Limb (tissue), 2 donors: Measurements from ENCODE around the gene RBKS.

ENCODE experiments used
- DNase-seq, 2 donors: peaks; one replicate each; pipeline ENCODE4 v3.0.0-alpha.2; 2016; ENCODE audit errors: extremely low spot score in 2 of 2

Gene RBKS

DNA sequence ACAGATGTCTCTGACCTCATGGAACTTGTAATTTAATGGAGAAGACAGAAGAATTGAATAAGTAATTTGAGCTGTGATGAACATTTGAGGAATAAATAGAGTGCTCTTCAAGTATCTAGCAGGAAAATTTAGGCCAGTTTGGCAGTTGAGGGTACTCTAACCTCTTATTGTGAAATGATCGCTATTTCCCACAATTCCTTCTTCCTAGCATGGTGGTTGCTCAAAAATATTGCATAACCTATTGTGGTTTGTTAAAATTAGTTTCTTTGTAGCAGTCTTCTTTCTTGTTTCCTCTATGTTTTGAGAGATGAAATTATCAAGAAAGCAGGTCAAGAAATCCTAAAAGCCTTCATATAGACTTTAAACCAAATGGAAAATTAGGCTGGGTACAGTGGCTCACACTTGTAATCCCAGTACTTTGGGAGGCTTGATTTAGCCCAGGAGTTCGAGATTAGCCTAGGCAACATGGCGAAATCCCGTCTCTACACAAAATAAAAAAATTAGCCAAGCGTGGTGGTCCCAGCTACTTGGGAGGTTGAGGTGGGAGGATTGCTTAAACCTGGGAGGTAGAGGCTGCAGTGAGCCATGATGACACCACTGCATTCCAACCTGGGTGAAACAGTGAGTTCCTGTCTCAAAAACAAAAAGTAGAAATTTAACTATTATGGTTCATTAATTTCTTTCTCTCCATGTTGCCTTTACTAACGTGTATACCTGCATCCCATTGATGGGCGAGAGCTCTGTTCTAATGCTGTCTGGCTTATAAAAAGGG is 58.7 kb downstream of the RBKS start:
- no peak for DNase-seq

DNA sequence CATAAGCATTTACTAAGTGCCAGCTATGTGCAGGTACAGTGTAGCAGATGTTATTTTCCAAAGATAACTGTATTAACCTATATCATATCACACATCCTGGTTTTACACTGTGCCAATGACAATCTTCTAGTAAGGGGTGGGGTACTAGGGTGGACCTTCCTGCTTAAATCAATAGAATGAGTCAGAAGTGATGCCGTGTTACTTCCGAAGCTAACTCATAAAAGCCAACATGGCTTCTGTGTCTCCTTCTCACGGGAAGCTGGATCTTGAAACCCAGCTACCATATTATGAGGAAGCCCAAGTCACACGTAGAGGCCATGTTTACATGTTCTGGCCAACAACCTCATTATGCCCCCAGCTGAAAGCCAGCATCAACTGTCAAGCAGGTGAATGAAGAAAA is 59.5 kb downstream of the RBKS start:
- DNase-seq, result no peak

DNA sequence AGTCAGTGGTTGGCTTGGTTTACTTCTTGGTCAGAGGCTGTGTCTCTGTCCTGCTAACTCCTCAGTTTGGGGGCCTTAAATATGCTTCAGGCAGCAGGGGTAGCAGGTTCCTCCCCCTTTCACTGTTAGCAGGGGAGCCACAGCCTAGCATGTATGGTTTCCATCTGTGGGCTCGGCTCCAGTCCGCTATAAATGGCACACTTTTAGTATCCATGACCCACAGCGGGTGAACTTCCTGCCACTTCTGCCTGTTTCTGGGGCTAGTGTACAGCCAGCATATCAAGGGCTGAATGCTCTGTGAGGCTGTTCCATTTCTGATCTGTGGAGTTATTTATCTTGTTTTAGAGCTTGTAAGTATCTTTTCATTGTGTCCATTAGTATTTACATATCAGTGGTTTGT is 60.4 kb downstream of the RBKS start:
- no peak for DNase-seq

DNA sequence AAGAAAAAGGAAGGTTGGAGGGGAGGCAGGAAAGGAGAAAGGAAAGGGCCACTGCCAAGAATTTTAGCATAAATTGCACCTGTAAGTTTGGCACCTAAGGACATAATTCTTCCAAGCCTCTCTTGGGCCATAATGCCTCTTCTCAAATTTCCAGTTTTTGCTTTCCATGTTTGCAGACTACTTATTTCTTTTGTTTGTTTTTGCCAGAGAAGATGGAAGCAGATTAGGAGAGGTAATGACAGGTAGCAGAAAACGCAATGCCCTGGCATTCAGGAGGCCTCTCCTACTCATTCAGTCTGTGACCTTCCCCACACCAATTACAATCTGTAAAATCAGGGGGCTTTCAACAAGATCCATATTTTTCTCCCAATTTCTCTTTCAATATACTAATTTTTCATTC is 61.9 kb downstream of the RBKS start:
- no peak for DNase-seq

DNA sequence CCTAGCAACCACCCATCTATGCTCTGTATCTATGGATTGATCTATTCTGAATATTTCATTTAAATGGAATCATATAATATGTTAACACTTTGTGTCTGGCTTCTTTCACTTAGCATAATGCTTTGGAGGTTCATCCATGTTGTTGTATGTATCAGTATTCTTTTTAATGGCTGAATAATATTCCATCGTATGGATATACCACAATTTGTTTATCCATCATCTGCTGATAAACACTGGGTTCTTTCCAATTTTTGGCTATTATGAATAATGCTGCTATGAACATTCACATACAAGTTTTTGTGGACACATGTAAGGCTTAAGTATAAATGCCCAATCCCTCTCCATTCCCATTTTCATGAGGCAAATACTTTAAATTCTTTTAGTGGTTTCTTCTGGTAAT is 65.8 kb downstream of the RBKS start:
- DNase-seq, result no peak

DNA sequence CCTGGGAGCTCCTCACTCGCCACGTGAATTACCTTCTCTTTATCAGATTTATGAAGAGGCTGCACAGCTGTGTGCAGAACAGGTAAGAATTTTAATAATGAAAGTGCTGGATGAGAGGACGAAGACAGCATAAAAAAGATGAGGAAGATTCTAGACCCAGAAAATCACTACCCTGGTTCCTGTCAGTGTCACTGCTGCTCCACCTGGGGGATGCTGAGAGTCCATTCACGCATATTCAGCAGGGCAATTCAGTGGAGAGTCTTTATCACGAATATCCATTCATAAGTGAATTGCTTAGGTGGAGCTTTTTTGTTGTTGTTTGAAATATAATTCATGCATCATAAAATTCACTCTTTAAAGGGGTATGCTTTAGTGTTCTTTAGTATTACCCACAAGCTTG is 66.6 kb downstream of the RBKS start:
- no peak for DNase-seq

DNA sequence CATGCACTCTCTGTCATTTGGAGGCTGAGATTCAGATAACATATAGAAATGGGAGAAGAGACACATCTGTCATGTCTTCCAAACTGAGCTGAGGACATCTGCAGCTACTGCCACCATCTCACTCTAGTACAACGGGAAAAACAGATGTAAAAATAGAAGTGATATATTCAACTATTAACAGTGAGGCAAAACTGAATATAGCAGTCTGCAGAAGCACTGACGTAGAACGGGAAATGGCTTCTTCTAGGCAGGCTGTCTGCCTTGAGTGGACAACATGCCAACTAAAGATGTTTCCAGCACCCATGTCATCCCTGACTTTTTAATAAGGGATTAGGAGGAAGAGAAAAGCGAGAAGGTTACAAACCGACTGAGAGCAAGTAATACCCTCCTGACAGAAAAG is 67.1 kb downstream of the RBKS start:
- no peak for DNase-seq

DNA sequence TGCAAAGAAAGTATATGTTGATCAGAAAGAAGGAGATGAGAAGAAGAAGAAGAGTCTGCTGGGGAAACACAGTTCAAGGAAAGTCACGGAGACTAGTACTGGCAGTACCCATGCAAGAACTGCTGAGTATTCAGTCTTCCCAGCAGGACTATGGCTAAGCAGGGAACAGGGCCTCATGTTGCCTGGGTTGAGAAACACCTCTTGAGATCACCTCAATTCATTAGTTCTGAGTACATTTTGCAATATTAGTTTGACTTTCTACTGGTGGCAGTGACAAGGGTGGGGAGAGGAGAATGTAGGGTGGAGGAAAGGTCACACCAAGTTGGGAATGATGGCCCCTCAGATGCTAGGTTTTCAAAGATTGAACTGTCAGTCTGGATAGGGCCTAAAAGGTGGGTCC is 68.1 kb downstream of the RBKS start:
- DNase-seq, result no peak

DNA sequence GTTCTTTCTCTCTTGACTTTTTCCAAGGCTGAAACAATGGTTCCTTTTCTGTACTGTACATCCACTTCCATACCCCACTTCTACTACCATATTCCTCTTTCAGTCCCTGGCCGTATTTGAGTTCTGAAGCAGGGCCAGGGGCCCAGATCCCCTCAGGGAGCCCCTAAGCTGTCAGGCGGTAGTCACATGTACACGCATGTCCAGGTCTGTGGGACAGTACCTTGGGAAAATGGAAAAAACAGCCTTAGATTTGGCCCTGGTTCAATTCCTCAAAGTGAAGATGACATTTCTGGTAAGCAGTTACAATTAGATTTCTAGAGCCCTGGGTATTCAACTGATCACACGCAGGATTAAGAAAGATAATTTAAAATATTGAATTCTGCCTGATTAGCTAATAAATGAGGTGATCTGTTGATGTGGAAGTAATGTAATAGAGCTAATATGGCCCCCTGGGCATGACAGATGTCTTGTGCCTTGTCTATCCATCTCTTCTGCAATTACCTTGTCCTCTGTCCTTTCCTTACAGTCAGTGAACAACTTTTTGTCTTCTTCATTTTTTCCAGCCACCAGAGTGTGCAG is 74.2 kb downstream of the RBKS start:
- DNase-seq, result no peak

DNA sequence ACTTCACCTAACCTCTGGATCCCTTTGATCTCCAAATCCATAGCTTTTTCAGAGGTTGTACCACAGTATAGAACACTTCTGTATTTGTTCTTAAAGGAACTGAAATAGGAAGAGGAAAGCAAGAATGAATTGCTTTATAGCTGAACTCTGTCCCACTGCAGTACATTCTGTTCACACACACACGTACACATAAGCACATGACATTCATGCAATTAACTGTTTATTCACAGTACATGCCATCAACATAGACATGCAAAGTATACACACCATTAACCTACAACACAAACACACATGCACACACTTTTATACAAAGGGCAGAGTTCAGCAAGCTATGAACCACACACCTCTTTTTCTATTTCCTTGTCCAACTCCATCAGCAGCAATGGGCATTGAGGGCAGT is 75.4 kb downstream of the RBKS start:
- DNase-seq, result no peak

DNA sequence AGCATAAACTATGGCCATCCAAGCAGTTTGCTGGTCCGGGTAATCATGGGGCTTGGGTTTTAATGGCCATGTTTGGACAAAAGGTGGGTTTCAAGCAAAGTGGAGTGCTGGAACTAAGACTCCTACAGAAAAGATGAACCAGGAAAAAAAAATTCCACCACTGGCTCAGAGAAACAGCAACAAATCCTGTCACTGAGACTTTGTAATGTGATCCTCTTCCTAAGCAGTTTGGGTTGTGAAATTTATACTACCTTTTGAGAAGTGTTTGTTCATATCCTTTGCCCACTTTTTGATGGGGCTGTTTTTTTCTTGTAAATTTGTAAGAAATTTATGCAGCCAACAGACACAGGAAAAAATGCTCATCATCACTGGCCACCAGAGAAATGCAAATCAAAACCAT is 78.4 kb downstream of the RBKS start:
- no peak for DNase-seq

DNA sequence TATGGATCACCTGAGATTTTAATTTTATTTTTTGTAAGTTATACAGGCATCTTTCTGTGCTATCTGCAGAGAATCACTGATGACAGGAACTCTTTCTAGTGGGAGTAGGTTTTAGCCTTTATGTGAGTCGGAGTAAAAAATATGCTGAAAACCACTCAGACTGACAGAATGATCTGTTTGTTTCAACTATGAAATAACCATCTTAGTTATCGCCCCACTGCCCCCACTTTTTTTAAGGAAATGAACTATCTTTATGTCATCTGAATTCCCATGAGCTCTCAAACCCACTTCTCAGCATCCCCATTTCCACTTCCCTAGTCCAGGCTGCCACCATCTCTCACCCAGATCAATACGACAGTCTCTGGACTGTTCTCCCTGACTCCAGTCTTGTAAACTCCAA is 79.7 kb downstream of the RBKS start:
- DNase-seq, result no peak

DNA sequence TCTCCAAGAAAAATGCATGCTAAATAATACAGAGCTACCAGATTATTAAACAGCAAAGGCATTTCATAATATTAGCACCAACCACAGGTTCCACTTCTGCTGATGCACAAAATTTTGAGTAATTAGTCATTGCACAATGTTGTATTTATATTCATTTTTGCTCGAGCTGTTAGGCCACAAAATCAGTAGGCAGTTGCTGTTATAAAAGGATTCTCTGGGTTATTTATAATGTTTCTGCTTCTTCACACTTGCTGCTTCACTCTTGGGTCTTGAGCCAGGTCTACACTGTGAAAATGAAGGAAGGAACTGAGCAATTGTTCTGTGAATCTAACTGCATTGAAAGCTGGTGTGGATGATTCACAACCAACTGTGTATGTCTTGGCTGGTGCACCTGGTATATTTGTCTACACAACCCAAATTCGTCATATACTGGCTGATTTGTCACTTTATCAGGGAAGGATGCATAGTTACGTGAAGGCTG is 80.4 kb downstream of the RBKS start:
- DNase-seq, result no peak

DNA sequence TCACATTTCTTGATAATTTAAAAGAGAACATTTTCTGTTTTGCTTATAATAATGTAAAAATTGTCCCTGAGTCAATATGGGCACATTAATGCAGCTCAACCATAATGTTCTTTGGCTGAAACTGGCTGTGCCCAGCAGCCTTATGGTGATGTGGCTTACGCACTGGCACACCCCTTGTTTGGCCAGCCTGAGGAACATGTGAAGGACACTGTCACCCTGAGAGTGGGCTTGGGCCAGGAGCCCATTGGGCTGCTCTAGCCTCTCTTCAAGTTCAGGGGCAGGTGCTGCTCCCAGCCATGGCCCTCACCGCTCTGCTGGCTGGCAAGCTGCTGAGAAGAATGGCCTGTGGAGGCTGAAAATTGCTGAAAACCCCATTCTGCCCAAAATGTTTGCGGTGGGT is 81.2 kb downstream of the RBKS start:
- no peak for DNase-seq

DNA sequence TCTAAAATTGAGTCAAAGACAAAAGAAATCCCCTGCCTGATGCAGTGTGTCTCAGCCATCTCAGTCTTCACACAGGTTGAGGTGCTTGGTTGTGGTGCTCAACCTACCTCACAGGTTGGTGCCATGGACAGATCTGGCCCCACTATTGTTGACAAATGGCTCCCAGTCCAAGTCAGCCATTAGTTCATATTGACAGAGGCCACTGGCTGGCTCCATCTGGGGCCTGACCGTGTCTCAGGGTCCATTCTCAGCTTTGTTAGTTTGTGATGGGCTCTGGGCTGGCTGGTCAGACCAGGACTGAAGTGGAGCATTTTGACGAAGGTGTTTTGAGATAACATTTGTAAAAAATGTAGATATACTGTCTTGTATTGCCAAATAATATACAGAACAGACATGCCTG is 81.8 kb downstream of the RBKS start:
- no peak for DNase-seq

DNA sequence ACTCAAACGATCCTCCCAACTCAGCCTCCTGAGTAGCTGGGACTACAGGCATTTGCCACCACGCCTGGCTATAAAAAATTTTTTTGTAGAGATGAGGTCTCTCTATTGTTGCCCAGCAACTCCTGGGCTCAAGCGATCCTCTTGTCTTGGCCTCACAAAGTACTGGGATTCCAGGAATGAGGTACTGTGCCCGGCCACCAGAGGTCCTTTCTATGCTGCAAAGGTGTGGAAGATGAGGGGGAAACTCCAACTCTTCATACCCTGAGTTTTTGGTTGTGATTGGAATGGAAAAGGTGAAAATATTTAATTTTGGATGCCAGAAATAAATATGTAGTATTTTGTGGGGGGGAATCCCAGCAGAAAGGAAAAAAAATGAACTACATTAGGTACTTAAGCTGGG is 82.7 kb downstream of the RBKS start:
- DNase-seq, result no peak

DNA sequence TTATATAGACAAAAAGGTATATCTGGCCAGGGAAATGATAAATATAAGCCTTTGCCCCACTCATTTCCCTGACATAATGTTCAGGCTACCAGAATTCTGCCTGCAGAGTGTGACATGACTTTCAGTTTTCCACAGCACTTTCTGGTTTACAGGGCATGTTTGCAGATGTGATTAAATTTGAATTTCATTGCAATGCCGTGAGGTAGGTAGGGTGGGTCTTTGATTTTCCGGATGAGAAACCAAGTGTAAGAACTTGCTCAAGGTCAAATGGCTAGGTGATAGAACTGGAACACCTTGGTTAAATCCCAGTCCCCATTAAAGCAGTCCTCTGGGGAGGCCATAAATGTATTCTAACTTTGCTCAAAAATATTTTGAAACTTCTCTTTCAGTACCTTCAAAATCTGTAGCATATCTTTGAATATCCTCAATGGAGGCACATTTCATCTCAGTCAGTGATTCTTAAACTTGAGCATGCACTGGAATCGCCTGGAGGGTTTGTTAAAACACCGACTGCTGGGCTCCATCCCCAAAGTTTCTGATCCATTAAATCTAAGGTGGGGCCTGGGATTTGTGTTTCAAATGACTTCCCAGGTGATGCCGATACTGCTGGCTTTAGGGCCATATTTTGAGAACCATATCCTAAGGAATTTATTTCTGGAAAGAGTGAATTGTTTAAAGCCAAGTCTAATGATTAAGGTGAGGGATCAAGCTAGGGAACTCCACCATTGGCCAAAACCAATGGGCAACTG is 83.7 kb downstream of the RBKS start:
- no peak for DNase-seq

DNA sequence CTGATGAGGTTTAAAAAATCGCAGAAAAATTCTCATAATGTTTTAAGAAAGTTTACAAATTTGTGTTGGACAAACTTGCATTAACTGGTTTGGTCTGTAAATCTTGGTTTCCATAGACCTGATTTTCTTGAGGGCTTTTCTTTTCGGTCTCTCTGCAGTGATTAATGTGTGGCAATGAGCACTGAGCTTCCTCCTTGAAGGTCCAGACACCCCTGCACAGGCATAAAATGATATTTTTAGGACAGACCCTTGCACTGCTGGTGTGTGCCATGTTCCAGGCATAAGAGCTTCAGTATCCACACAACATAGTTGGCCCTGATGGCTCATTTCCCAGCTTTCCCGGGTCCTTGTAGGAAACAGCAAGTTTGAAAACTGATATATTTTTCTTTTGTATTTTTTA is 85.0 kb downstream of the RBKS start:
- no peak for DNase-seq

DNA sequence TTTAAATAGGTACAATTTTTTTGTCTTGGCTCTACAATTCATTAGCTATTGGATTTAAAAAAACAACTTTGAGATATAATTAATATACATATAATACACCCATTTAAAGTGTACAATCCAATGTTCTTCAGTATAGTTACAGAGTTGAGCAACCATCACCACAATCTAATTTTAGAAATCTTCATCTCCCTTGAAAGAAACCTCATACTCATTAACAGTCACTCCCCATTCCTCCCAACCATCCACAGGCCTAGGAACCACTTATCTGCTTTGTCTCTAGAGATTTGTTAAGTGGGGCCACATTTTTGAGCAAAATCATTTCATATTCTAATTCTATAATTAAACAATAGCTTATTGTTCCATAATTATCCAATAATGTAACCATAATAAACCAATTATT is 86.0 kb downstream of the RBKS start:
- no peak for DNase-seq

DNA sequence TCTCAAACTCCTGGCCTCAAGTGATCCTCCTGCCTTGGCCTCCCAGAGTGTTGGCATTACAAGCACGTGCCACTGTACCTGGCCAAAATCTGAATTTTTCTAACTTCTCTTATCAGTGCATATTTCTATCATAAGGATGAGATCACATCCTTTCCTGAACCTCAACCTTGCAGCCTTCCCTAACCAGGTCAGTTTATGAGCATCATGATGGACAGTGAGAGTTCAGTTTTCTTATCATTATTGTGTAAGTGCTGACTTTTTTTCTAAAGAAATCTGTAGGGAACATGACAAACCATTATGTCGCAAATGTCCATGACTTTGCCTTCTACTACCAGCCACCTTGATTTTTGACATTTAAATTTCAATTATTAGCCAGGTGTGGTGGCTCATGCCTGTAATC is 87.1 kb downstream of the RBKS start:
- DNase-seq, result no peak

DNA sequence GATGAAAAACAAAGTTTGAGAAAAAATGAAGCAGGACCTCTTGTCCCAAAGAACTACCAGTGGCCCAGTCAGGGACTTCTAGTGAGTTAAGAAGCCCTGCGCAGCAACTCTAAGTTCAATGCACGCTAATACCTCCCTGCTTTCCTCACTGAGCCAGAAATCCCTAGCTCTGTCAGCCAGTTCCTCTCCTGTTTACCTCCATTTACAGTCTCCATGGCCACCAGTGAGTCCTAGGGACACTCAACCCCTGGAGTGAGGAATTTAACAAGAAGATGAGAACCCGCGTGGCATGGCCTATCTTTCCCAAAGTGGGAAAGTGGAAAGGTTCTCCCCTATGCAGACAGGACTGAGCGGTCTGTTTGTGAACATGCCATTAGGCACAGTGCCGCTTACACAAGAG is 87.6 kb downstream of the RBKS start:
- no peak for DNase-seq

DNA sequence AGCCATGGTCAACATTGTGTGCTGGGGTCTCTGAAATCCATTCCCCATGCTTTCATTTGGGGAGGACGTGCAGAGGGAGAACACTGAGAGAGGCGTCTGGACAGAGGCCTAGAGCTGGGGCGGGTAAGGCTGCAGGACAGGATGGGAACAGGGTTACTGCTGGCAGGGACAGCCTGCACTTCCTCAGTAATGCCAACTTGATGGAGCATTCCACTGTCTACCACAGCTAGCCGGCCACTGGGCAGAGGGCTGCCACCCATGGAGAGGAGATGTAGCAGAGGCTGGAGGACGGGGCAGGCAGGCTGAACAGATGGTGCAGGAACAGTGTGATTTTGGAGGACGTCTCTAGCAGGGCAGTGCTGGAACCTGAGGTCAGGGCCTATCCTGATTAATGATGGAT is 89.3 kb downstream of the RBKS start:
- DNase-seq, result no peak

DNA sequence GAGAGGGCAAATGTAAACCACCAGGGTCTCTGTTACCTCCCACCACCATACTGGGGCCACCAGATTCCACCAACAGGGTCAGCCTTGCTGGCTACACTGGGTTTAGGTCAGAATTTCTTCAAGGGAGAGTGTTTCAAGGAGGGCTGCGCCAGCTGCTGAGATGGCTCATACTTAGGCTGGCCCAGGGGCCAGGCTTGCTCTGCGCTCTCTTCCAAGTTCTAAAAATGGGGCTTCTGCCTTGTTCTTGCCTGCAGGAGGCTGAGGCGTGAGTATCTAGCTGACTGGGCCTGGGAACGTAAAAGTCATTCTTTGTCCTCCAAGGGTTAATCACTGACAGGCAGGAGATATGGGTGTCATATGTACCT is 90.6 kb downstream of the RBKS start:
- no peak for DNase-seq
